ENCODE data around the gene ATAD3C. TPM values are rescaled to one million over a fixed set of nuclear protein-coding genes. Genes with fewer than 3 reads are reported as not detected.
"Not testable (repeated sequence)": the region's sequence is repeated elsewhere in the genome, so short reads cannot be mapped to it uniquely, and the experiment has no call there.

Gene ATAD3C
- total and polyA plus RNA-seq, 2 of the 4 experiments (the other 2 are of a cell fraction): not detected

GRCh38 chr1:1468196-1468985 is 18.9 kb downstream of the ATAD3C start:
- CTCF ChIA-PET; H3K4me3 ChIP-seq (ENCODE audit: insufficient read depth, low read depth, low read length); H3K27me3 ChIP-seq (ENCODE audit: control insufficient read depth, insufficient read depth, low read length); H3K9ac ChIP-seq (ENCODE audit: low read depth, low read length); BruUV-seq (replicated peaks); H4K91ac ChIP-seq (ENCODE audit: insufficient read depth, low read depth, low read length); H3K4me1 ChIP-seq (ENCODE audit: control insufficient read depth, insufficient read depth, low read length); H4K20me1 ChIP-seq (ENCODE audit: insufficient read depth, low read length); POLR2A ChIA-PET (ENCODE audit: unreplicated experiment); H3K56ac ChIP-seq (ENCODE audit: extremely low read depth, insufficient read depth, low read length); H2AK9ac ChIP-seq (replicated peaks; ENCODE audit: low read depth, low read length, poor library complexity); intact Hi-C loops (cut with micrococcal nuclease); H3K9me1 ChIP-seq (ENCODE audit: insufficient read depth, low read length); H3K14ac ChIP-seq (replicated peaks; ENCODE audit: low read depth, low read length); H3K27ac ChIP-seq (ENCODE audit: insufficient read depth, low read length); H2BK15ac ChIP-seq (ENCODE audit: low read depth, low read length); H3K18ac ChIP-seq (ENCODE audit: low read depth, low read length); H3K4me2 ChIP-seq (ENCODE audit: low read depth, low read length); H4K5ac ChIP-seq (ENCODE audit: low read depth, low read length); H3K36me3 ChIP-seq (ENCODE audit: control insufficient read depth, insufficient read depth, low read length); dilution Hi-C loops (cut with HindIII; ENCODE audit: low sequenced_read_pairs, unreplicated experiment); H3K23ac ChIP-seq (ENCODE audit: low read depth, low read length); H2BK5ac ChIP-seq (ENCODE audit: low read depth, low read length, poor library complexity, severe bottlenecking); H4K8ac ChIP-seq (ENCODE audit: low read depth in 2 of 2, low read length in 2 of 2); H3K9me3 ChIP-seq (ENCODE audit: control insufficient read depth, insufficient read depth, low read length); H2BK120ac ChIP-seq (ENCODE audit: low read depth, low read length); H2BK20ac ChIP-seq (ENCODE audit: low read depth, low read length); in situ Hi-C loops (cut with MboI; ENCODE audit: low sequenced_read_pairs); H3K4ac ChIP-seq (ENCODE audit: low read depth, low read length); DNase-seq; ATAC-seq (ENCODE audit: low read depth); H2AFZ ChIP-seq (replicated peaks; ENCODE audit: low read length, poor library complexity); H2AK5ac ChIP-seq (ENCODE audit: low read depth, low read length): not testable (repeated sequence)
- WGBS, 2 experiments (ENCODE audit: extremely low coverage in 2 of 2, insufficient read length in 1 of 2): no CpG with 5 or more reads among the region's 44 CpGs
- H3K79me1 ChIP-seq (ENCODE audit: low read depth in 1 of 2, low read length in 2 of 2): peaks cover 2 to 10% of the 10 kb centered on the region in 2 experiments; a peak in 2 of 4 replicates
